ENCODE results near the gene HIGD1C. TPM values are rescaled to one million over a fixed set of nuclear protein-coding genes. Genes with fewer than 3 reads are reported as not detected.

The HIGD1C gene
- total and polyA plus RNA-seq, 2 donors (not counting 1 experiment from before 2014, with no cell fraction given), result not detected

DNA sequence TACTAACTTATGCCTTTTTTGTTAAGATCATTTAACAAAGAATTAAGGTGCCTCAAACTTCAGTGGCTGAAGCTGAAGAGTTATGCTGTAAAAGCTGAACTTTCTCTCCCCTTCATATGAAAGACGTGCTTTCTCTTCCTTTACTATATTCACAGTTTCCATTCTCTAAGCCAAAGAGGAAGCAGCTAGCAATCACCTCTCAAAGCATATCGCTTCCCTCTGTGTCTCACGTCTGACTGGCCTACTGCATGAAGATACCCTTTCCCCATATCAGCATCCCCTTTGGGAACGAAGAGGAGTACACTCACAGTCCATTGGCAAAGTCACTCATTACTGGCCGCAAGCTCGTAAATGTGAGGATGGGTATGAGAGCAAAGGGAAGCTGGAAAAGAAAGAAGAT, 38.9 kb downstream of the HIGD1C start:
- no peaks in the 10 kb centered on the region for H3K4me1 ChIP-seq (ENCODE audit: control insufficient read depth, extremely low read depth, insufficient read depth, low read length)
- no peak overlapping the region for H3K4me3 ChIP-seq (replicated peaks in 1 of 4; ENCODE audit: control extremely low read depth in 1 of 4, insufficient read depth in 1 of 4, low read depth in 3 of 4, low read length in 4 of 4)
- peaks cover 7% of the 10 kb centered on the region for H3K36me3 ChIP-seq (ENCODE audit: control insufficient read depth, insufficient read depth, low read length)
- H4K20me1 ChIP-seq (ENCODE audit: control insufficient read depth, extremely low read depth, insufficient read depth, low read length), result no peaks in the 10 kb centered on the region
- TF ChIP-seq, protein P1, sequence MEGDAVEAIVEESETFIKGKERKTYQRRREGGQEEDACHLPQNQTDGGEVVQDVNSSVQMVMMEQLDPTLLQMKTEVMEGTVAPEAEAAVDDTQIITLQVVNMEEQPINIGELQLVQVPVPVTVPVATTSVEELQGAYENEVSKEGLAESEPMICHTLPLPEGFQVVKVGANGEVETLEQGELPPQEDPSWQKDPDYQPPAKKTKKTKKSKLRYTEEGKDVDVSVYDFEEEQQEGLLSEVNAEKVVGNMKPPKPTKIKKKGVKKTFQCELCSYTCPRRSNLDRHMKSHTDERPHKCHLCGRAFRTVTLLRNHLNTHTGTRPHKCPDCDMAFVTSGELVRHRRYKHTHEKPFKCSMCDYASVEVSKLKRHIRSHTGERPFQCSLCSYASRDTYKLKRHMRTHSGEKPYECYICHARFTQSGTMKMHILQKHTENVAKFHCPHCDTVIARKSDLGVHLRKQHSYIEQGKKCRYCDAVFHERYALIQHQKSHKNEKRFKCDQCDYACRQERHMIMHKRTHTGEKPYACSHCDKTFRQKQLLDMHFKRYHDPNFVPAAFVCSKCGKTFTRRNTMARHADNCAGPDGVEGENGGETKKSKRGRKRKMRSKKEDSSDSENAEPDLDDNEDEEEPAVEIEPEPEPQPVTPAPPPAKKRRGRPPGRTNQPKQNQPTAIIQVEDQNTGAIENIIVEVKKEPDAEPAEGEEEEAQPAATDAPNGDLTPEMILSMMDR (conservative IDR thresholded peaks at IDR 0.05 in 1 of 2, IDR thresholded peaks at IDR 0.05 in 1 of 2; ENCODE audit: low read depth in 1 of 2, low read length in 2 of 2), result no peak
- TF ChIP-seq EZH2 (IDR thresholded peaks at IDR 0.05; ENCODE audit: low read length, missing control alignments), result no peak
- H3K9ac ChIP-seq (ENCODE audit: insufficient read depth, low read length), result no peak overlapping the region
- no peak for DNase-seq (ENCODE audit: low read depth in 2 of 2)
- no peak overlapping the region for H3K27ac ChIP-seq (ENCODE audit: insufficient read depth, low read length)
- H3K4me2 ChIP-seq (ENCODE audit: extremely low read depth, insufficient read depth, low read length), result no peak overlapping the region
- no peak overlapping the region for H2AFZ ChIP-seq (ENCODE audit: low read length)
- no peaks in the 10 kb centered on the region for H3K27me3 ChIP-seq (ENCODE audit: control insufficient read depth, insufficient read depth, low read length)
- no peaks in the 10 kb centered on the region for H3K79me2 ChIP-seq (ENCODE audit: control insufficient read depth, insufficient read depth, low read length)
- H3K9me3 ChIP-seq (ENCODE audit: control insufficient read depth, insufficient read depth, low read depth, low read length), result no peaks in the 10 kb centered on the region

DNA sequence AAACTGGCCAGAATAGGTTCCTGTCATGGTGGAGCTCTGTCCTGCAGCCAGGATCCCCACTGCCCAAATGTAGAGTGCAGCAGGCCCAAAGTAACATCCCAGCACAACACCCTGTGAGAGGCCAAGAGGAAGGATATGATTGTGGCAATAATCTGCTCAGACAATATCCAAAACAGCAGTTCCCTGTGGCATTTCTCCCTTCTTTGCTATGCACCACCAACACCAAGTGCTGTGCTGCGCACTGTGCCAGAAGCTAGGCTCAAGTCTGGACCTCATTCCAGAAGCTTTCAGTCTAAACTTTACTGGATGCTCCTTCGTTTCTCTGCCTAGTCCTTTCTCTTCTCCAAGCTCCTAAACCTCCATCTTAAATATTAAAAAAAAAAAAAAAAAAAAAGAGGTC, 40.5 kb downstream of the HIGD1C start:
- Histone ChIP-seq H3K27me3 (ENCODE audit: control insufficient read depth, insufficient read depth, low read length) (no peaks in the 10 kb centered on the region), H3K79me2 (ENCODE audit: control insufficient read depth, insufficient read depth, low read length) (no peaks in the 10 kb centered on the region), H3K4me1 (ENCODE audit: control insufficient read depth, extremely low read depth, insufficient read depth, low read length) (no peaks in the 10 kb centered on the region), H3K9me3 (ENCODE audit: control insufficient read depth, insufficient read depth, low read depth, low read length) (no peaks in the 10 kb centered on the region), H3K9ac (ENCODE audit: insufficient read depth, low read length) (no peak overlapping the region), H3K4me3 (replicated peaks in 1 of 4; ENCODE audit: control extremely low read depth in 1 of 4, insufficient read depth in 1 of 4, low read depth in 3 of 4, low read length in 4 of 4) (no peak overlapping the region), H4K20me1 (ENCODE audit: control insufficient read depth, extremely low read depth, insufficient read depth, low read length) (no peaks in the 10 kb centered on the region), H2AFZ (ENCODE audit: low read length) (no peak overlapping the region), H3K27ac (ENCODE audit: insufficient read depth, low read length) (no peak overlapping the region), H3K4me2 (ENCODE audit: extremely low read depth, insufficient read depth, low read length) (no peak overlapping the region), H3K36me3 (ENCODE audit: control insufficient read depth, insufficient read depth, low read length) (peaks cover 10% of the 10 kb centered on the region)
- TF ChIP-seq, protein P1 (conservative IDR thresholded peaks at IDR 0.05 in 1 of 2, IDR thresholded peaks at IDR 0.05 in 1 of 2; ENCODE audit: low read depth in 1 of 2, low read length in 2 of 2), result no peak
- TF ChIP-seq EZH2 (IDR thresholded peaks at IDR 0.05; ENCODE audit: low read length, missing control alignments), result no peak
- DNase-seq (ENCODE audit: low read depth in 2 of 2), result no peak

DNA sequence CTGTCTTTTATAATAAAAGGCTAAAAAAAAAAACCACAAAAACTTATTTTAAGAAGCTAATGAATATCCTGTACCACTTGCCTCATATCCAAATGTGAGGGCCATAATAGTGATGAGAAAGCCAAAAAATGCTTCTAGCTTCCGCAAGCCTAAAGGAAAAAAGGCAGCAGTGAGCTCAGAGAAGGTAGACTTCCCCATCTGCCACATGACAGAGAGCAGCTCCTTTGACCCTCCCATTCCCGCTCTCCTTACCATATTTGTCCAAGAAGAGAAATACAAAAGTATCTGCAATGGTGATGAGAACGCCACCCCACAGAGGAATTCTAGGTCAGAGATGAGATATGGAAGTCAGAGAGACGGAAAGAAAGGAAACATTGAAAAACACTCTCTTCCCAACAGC, 46.7 kb downstream of the HIGD1C start:
- Histone ChIP-seq H3K79me2 (ENCODE audit: control insufficient read depth, insufficient read depth, low read length) (no peaks in the 10 kb centered on the region), H2AFZ (ENCODE audit: low read length) (no peak overlapping the region), H3K36me3 (ENCODE audit: control insufficient read depth, insufficient read depth, low read length) (peaks cover 6% of the 10 kb centered on the region), H3K9me3 (ENCODE audit: control insufficient read depth, insufficient read depth, low read depth, low read length) (no peaks in the 10 kb centered on the region), H3K9ac (ENCODE audit: insufficient read depth, low read length) (no peak overlapping the region), H3K27me3 (ENCODE audit: control insufficient read depth, insufficient read depth, low read length) (no peaks in the 10 kb centered on the region), H4K20me1 (ENCODE audit: control insufficient read depth, extremely low read depth, insufficient read depth, low read length) (no peaks in the 10 kb centered on the region), H3K27ac (ENCODE audit: insufficient read depth, low read length) (no peak overlapping the region), H3K4me3 (replicated peaks in 1 of 4; ENCODE audit: control extremely low read depth in 1 of 4, insufficient read depth in 1 of 4, low read depth in 3 of 4, low read length in 4 of 4) (no peak overlapping the region), H3K4me2 (ENCODE audit: extremely low read depth, insufficient read depth, low read length) (no peak overlapping the region), H3K4me1 (ENCODE audit: control insufficient read depth, extremely low read depth, insufficient read depth, low read length) (no peaks in the 10 kb centered on the region)
- DNase-seq (ENCODE audit: low read depth in 2 of 2), result peak in 1 of 2 donors; percentile 9
- TF ChIP-seq EZH2 (IDR thresholded peaks at IDR 0.05; ENCODE audit: low read length, missing control alignments), result no peak
- TF ChIP-seq, protein P1 (conservative IDR thresholded peaks at IDR 0.05 in 1 of 2, IDR thresholded peaks at IDR 0.05 in 1 of 2; ENCODE audit: low read depth in 1 of 2, low read length in 2 of 2), result no peak
